Activated CD8-positive, alpha-beta T cell treated with anti-CD3 and anti-CD28 coated beads, Interleukin-2, amount 10 ng/mL, durations not matched to agents 7 days and 5 days (primary cell): Measurements from ENCODE around the gene ZNF662. TPM values are rescaled to one million over a fixed set of nuclear protein-coding genes. Genes with fewer than 3 reads are reported as not detected.

Experiments used
- ATAC-seq: fragments of 150-1000 bp; cut with Tn5 transposase; one replicate; pipeline ENCODE4 v1.10.0; 2021; ENCODE audit warnings: moderate library complexity
- CTCF ChIA-PET: fragments of 350-600 bp; sonication (Branson Sonifier 250); formaldehyde crosslinking; loops from one replicate; lab custom pipeline; 2021; ENCODE audit warnings: antibody characterized with exemption; lab: Charles Lee
- POLR2A ChIA-PET: fragments of 350-600 bp; sonication (Branson Sonifier 250); formaldehyde crosslinking; loops from one replicate; lab custom pipeline; 2021; ENCODE audit warnings: antibody characterized with exemption; lab: Charles Lee
- DNase-seq: peaks from one replicate; pipeline ENCODE4 v3.0.0-alpha.2; 2020
- H3K27ac Mint-ChIP-seq: one replicate; pipeline ENCODE4 v1.8.0; 2021; ENCODE audit warnings: mild to moderate bottlenecking, mixed read lengths
- H3K27me3 Mint-ChIP-seq: one replicate; pipeline ENCODE4 v1.8.0; 2021; ENCODE audit warnings: low read depth, mixed read lengths
- H3K36me3 Mint-ChIP-seq: one replicate; pipeline ENCODE4 v1.8.0; 2021; ENCODE audit warnings: low read depth, mixed read lengths
- H3K4me1 Mint-ChIP-seq: one replicate; pipeline ENCODE4 v1.8.0; 2021; ENCODE audit warnings: low read depth, mixed read lengths
- H3K4me3 Mint-ChIP-seq: one replicate; pipeline ENCODE4 v1.8.0; 2021; ENCODE audit warnings: mild to moderate bottlenecking, mixed read lengths
- H3K9me3 Mint-ChIP-seq: one replicate; pipeline ENCODE4 v1.8.0; 2022; ENCODE audit warnings: mixed read lengths; ENCODE audit not compliant: insufficient read depth
- total RNA-seq, 2 experiments: library from RNA; stranded (reverse); gene quantifications; one replicate each; pipeline ENCODE4 v1.2.3, GENCODE V29; 2021

ZNF662 gene
- total RNA-seq, 2 experiments from 2014 or later, result 1.2 to 1.7 TPM

GRCh38 chr3:42960282-42960681 lies 54.3 kb downstream of the ZNF662 start:
- no peak for DNase-seq
- ATAC-seq, result no peak
- Mint-ChIP-seq H3K27ac (no peak overlapping the region), H3K9me3 (no peaks in the 10 kb centered on the region), H3K4me1 (peaks cover 2% of the 10 kb centered on the region), H3K27me3 (peaks cover 6% of the 10 kb centered on the region), H3K4me3 (no peak overlapping the region), H3K36me3 (no peaks in the 10 kb centered on the region)
- POLR2A ChIA-PET, result no interaction called here
- CTCF ChIA-PET, result interaction anchor here (2.2 to 5.4 kb wide), 3 partner anchors 111 to 202 kb away, joined by 8 to 53 read pairs (median 24); no protein-coding TSS in a partner anchor

- no peak overlapping the region for H3K4me3 Mint-ChIP-seq
- no peaks in the 10 kb centered on the region for H3K36me3 Mint-ChIP-seq
- no peaks in the 10 kb centered on the region for H3K9me3 Mint-ChIP-seq
- ATAC-seq (no peak), DNase-seq (no peak)
- ChIA-PET CTCF (interaction anchor here (0.9 to 5.4 kb wide), 8 partner anchors 19 to 575 kb away, joined by 3 to 53 read pairs (median 6); no protein-coding TSS in a partner anchor), POLR2A (no interaction called here)
- H3K4me1 Mint-ChIP-seq, result peaks cover 2% of the 10 kb centered on the region
- H3K27me3 Mint-ChIP-seq, result peaks cover 6% of the 10 kb centered on the region
- no peak overlapping the region for H3K27ac Mint-ChIP-seq
Measured at GRCh38 chr3:42960786-42961185, 54.8 kb downstream of the ZNF662 start.

GRCh38 chr3:42961633-42962032 lies 55.7 kb downstream of the ZNF662 start:
- peak; percentile 40 for DNase-seq
- ChIA-PET CTCF (interaction anchor here (0.6 to 5.4 kb wide), 44 partner anchors 10 to 574 kb away, joined by 3 to 53 read pairs (median 4); no protein-coding TSS in a partner anchor), POLR2A (no interaction called here)
- Mint-ChIP-seq H3K27ac (no peak overlapping the region), H3K27me3 (peaks cover 6% of the 10 kb centered on the region), H3K9me3 (no peaks in the 10 kb centered on the region), H3K4me3 (no peak overlapping the region), H3K36me3 (no peaks in the 10 kb centered on the region), H3K4me1 (peaks cover 2% of the 10 kb centered on the region)
- no peak for ATAC-seq

- DNase-seq (no peak), ATAC-seq (no peak)
- Mint-ChIP-seq H3K36me3 (no peaks in the 10 kb centered on the region), H3K4me3 (no peak overlapping the region), H3K4me1 (peaks cover 2% of the 10 kb centered on the region), H3K9me3 (no peaks in the 10 kb centered on the region), H3K27me3 (peaks cover 6% of the 10 kb centered on the region), H3K27ac (no peak overlapping the region)
- ChIA-PET CTCF (interaction anchor here (1.5 to 5.4 kb wide), 5 partner anchors 46 to 415 kb away, joined by 4 to 53 read pairs (median 6); no protein-coding TSS in a partner anchor), POLR2A (no interaction called here)
Measured at GRCh38 chr3:42963269-42963668, 57.3 kb downstream of the ZNF662 start.

- CTCF ChIA-PET, result interaction anchor here (1.2 to 5.4 kb wide), 2 partner anchors 107 to 198 kb away, joined by 3 to 53 read pairs; no protein-coding TSS in a partner anchor
- ATAC-seq, result no peak
- no peak overlapping the region for H3K27ac Mint-ChIP-seq
- DNase-seq, result no peak
- no peaks in the 10 kb centered on the region for H3K9me3 Mint-ChIP-seq
- H3K36me3 Mint-ChIP-seq, result no peaks in the 10 kb centered on the region
- H3K27me3 Mint-ChIP-seq, result peaks cover 7% of the 10 kb centered on the region
- POLR2A ChIA-PET, result no interaction called here
- peaks cover 2% of the 10 kb centered on the region for H3K4me1 Mint-ChIP-seq
- no peak overlapping the region for H3K4me3 Mint-ChIP-seq
Measured at GRCh38 chr3:42964266-42964665, 58.3 kb downstream of the ZNF662 start.

Other genes with a start within 250 kb of the ZNF662 start
- not detected for gene KLHL40, start 220.6 kb upstream of the ZNF662 start, total RNA-seq
- not detected for gene HHATL, start 203.3 kb upstream of the ZNF662 start, total RNA-seq
- gene CCDC13, start 132.9 kb upstream of the ZNF662 start, total RNA-seq, result under 1 TPM in 1 of 2 experiments, not detected in 1; 0.63 TPM
- 10 to 100 TPM; 55.3 to 57.9 TPM for gene HIGD1A, start 101.7 kb upstream of the ZNF662 start, total RNA-seq
- gene ACKR2, start 96.7 kb upstream of the ZNF662 start, total RNA-seq, result 1 to 10 TPM; 2.3 to 2.8 TPM
- gene CYP8B1, start 30.3 kb upstream of the ZNF662 start, total RNA-seq, result not detected
- gene GASK1A, start 73.2 kb downstream of the ZNF662 start, total RNA-seq, result not detected
- gene POMGNT2, start 199.9 kb downstream of the ZNF662 start, total RNA-seq, result 1 to 10 TPM; 8.7 to 9.7 TPM